Activated CD4-positive, alpha-beta memory T cell treated with anti-CD3 and anti-CD28 coated beads for 36 hours (primary cell): Measurements from ENCODE around the gene SHISA6. TPM values are rescaled to one million over a fixed set of nuclear protein-coding genes. Genes with fewer than 3 reads are reported as not detected.

Experiments
- CTCF ChIA-PET: fragments of 350-600 bp; sonication (Branson Sonifier 250); formaldehyde crosslinking; loops from one replicate; lab custom pipeline; 2021; ENCODE audit warnings: antibody characterized with exemption, inconsistent platforms; lab: Charles Lee
- POLR2A ChIA-PET: fragments of 350-600 bp; sonication (Branson Sonifier 250); formaldehyde crosslinking; loops from one replicate; lab custom pipeline; 2021; ENCODE audit warnings: antibody characterized with exemption; lab: Charles Lee
- DNase-seq: peaks from one replicate; pipeline ENCODE4 v3.0.0-alpha.2; 2020
- H3K27ac Mint-ChIP-seq: one replicate; pipeline ENCODE4 v1.8.0; 2021; ENCODE audit warnings: mixed read lengths
- H3K27me3 Mint-ChIP-seq: one replicate; pipeline ENCODE4 v1.8.0; 2021; ENCODE audit warnings: mixed read lengths
- H3K36me3 Mint-ChIP-seq: one replicate; pipeline ENCODE4 v1.8.0; 2021; ENCODE audit warnings: mixed read lengths
- H3K4me1 Mint-ChIP-seq: one replicate; pipeline ENCODE4 v1.8.0; 2021; ENCODE audit warnings: low read depth, mixed read lengths
- H3K4me3 Mint-ChIP-seq: one replicate; pipeline ENCODE4 v1.8.0; 2021; ENCODE audit warnings: mild to moderate bottlenecking, mixed read lengths
- H3K9me3 Mint-ChIP-seq: one replicate; pipeline ENCODE4 v1.8.0; 2021; ENCODE audit warnings: mixed read lengths
- intact Hi-C: fragments of 100-400 bp; cut with micrococcal nuclease; formaldehyde crosslinking; loops from one replicate; pipeline ENCODE4 v1.15.1; 2023
- total RNA-seq, 2 experiments: library from RNA; stranded (reverse); gene quantifications; one replicate each; pipeline ENCODE4 v1.2.3, GENCODE V29; 2021

The SHISA6 gene
- total RNA-seq, 2 experiments from 2014 or later = not detected

- H3K27me3 Mint-ChIP-seq = no peaks in the 10 kb centered on the region
- intact Hi-C loops = no loop called here
- peaks cover 4% of the 10 kb centered on the region for H3K9me3 Mint-ChIP-seq
- no peak for DNase-seq
- H3K4me3 Mint-ChIP-seq = no peak overlapping the region
- ChIA-PET POLR2A (no interaction called here), CTCF (no interaction called here)
- no peaks in the 10 kb centered on the region for H3K36me3 Mint-ChIP-seq
- no peak overlapping the region for H3K27ac Mint-ChIP-seq
- H3K4me1 Mint-ChIP-seq = no peaks in the 10 kb centered on the region
Measured at GRCh38 chr17:11380761-11381160, 139.7 kb downstream of the SHISA6 start.

- Mint-ChIP-seq H3K4me1 (no peaks in the 10 kb centered on the region), H3K4me3 (no peak overlapping the region), H3K9me3 (peaks cover 4% of the 10 kb centered on the region), H3K27ac (no peak overlapping the region), H3K36me3 (no peaks in the 10 kb centered on the region), H3K27me3 (no peaks in the 10 kb centered on the region)
- ChIA-PET CTCF (no interaction called here), POLR2A (no interaction called here)
- DNase-seq = no peak
- intact Hi-C loops = no loop called here
Measured at GRCh38 chr17:11383157-11383556, 142.1 kb downstream of the SHISA6 start.

- POLR2A ChIA-PET = no interaction called here
- Mint-ChIP-seq H3K27me3 (no peaks in the 10 kb centered on the region), H3K4me3 (no peak overlapping the region), H3K36me3 (no peaks in the 10 kb centered on the region), H3K4me1 (no peaks in the 10 kb centered on the region), H3K27ac (no peak overlapping the region), H3K9me3 (peaks cover 4% of the 10 kb centered on the region)
- intact Hi-C loops = no loop called here
- no peak for DNase-seq
- CTCF ChIA-PET = no interaction called here
Measured at GRCh38 chr17:11384131-11384530, 143.1 kb downstream of the SHISA6 start.

GRCh38 chr17:11387610-11388009 lies 146.6 kb downstream of the SHISA6 start:
- DNase-seq = no peak
- POLR2A ChIA-PET = no interaction called here
- H3K36me3 Mint-ChIP-seq = no peaks in the 10 kb centered on the region
- H3K4me3 Mint-ChIP-seq = no peak overlapping the region
- no peak overlapping the region for H3K27ac Mint-ChIP-seq
- CTCF ChIA-PET = no interaction called here
- intact Hi-C loops = no loop called here
- H3K4me1 Mint-ChIP-seq = no peaks in the 10 kb centered on the region
- H3K9me3 Mint-ChIP-seq = peaks cover 12% of the 10 kb centered on the region
- H3K27me3 Mint-ChIP-seq = no peaks in the 10 kb centered on the region

- H3K4me3 Mint-ChIP-seq = no peak overlapping the region
- ChIA-PET CTCF (no interaction called here), POLR2A (no interaction called here)
- no peaks in the 10 kb centered on the region for H3K4me1 Mint-ChIP-seq
- H3K36me3 Mint-ChIP-seq = no peaks in the 10 kb centered on the region
- no peak overlapping the region for H3K27ac Mint-ChIP-seq
- no peaks in the 10 kb centered on the region for H3K27me3 Mint-ChIP-seq
- no peak for DNase-seq
- H3K9me3 Mint-ChIP-seq = peaks cover 12% of the 10 kb centered on the region
- intact Hi-C loops = no loop called here
Measured at GRCh38 chr17:11388054-11388453, 147.0 kb downstream of the SHISA6 start.

GRCh38 chr17:11389583-11389982 lies 148.6 kb downstream of the SHISA6 start:
- no peaks in the 10 kb centered on the region for H3K27me3 Mint-ChIP-seq
- no peak overlapping the region for H3K27ac Mint-ChIP-seq
- H3K36me3 Mint-ChIP-seq = no peaks in the 10 kb centered on the region
- DNase-seq = no peak
- no peaks in the 10 kb centered on the region for H3K4me1 Mint-ChIP-seq
- H3K9me3 Mint-ChIP-seq = peaks cover 12% of the 10 kb centered on the region
- ChIA-PET CTCF (no interaction called here), POLR2A (no interaction called here)
- intact Hi-C loops = no loop called here
- no peak overlapping the region for H3K4me3 Mint-ChIP-seq

- Mint-ChIP-seq H3K27ac (no peak overlapping the region), H3K9me3 (peaks cover 8% of the 10 kb centered on the region), H3K27me3 (no peaks in the 10 kb centered on the region), H3K4me1 (no peaks in the 10 kb centered on the region), H3K4me3 (no peak overlapping the region), H3K36me3 (no peaks in the 10 kb centered on the region)
- POLR2A ChIA-PET = no interaction called here
- CTCF ChIA-PET = no interaction called here
- intact Hi-C loops = no loop called here
- no peak for DNase-seq
Measured at GRCh38 chr17:11391134-11391533, 150.1 kb downstream of the SHISA6 start.

- Mint-ChIP-seq H3K27me3 (no peaks in the 10 kb centered on the region), H3K9me3 (no peaks in the 10 kb centered on the region), H3K36me3 (no peaks in the 10 kb centered on the region), H3K27ac (no peak overlapping the region), H3K4me1 (no peaks in the 10 kb centered on the region), H3K4me3 (no peak overlapping the region)
- no peak for DNase-seq
- POLR2A ChIA-PET = no interaction called here
- intact Hi-C loops = no loop called here
- CTCF ChIA-PET = no interaction called here
Measured at GRCh38 chr17:11404431-11405276, 163.6 kb downstream of the SHISA6 start.

- no peaks in the 10 kb centered on the region for H3K27me3 Mint-ChIP-seq
- DNase-seq = no peak
- H3K4me3 Mint-ChIP-seq = no peak overlapping the region
- intact Hi-C loops = no loop called here
- CTCF ChIA-PET = no interaction called here
- POLR2A ChIA-PET = no interaction called here
- no peaks in the 10 kb centered on the region for H3K36me3 Mint-ChIP-seq
- no peaks in the 10 kb centered on the region for H3K9me3 Mint-ChIP-seq
- no peak overlapping the region for H3K27ac Mint-ChIP-seq
- no peaks in the 10 kb centered on the region for H3K4me1 Mint-ChIP-seq
Measured at GRCh38 chr17:11406716-11407115, 165.7 kb downstream of the SHISA6 start.

- H3K36me3 Mint-ChIP-seq = no peaks in the 10 kb centered on the region
- ChIA-PET CTCF (no interaction called here), POLR2A (no interaction called here)
- no peak for DNase-seq
- no peaks in the 10 kb centered on the region for H3K9me3 Mint-ChIP-seq
- no peaks in the 10 kb centered on the region for H3K4me1 Mint-ChIP-seq
- no peaks in the 10 kb centered on the region for H3K27me3 Mint-ChIP-seq
- no peak overlapping the region for H3K27ac Mint-ChIP-seq
- H3K4me3 Mint-ChIP-seq = no peak overlapping the region
- intact Hi-C loops = no loop called here
Measured at GRCh38 chr17:11412654-11413053, 171.6 kb downstream of the SHISA6 start.

GRCh38 chr17:11418342-11418741 lies 177.3 kb downstream of the SHISA6 start:
- H3K36me3 Mint-ChIP-seq = no peaks in the 10 kb centered on the region
- no peak overlapping the region for H3K27ac Mint-ChIP-seq
- intact Hi-C loops = no loop called here
- H3K27me3 Mint-ChIP-seq = no peaks in the 10 kb centered on the region
- peaks cover 6% of the 10 kb centered on the region for H3K9me3 Mint-ChIP-seq
- no peak for DNase-seq
- no peaks in the 10 kb centered on the region for H3K4me1 Mint-ChIP-seq
- no peak overlapping the region for H3K4me3 Mint-ChIP-seq
- ChIA-PET POLR2A (no interaction called here), CTCF (no interaction called here)

- Mint-ChIP-seq H3K36me3 (no peaks in the 10 kb centered on the region), H3K27ac (no peak overlapping the region), H3K4me1 (no peaks in the 10 kb centered on the region), H3K27me3 (no peaks in the 10 kb centered on the region), H3K4me3 (no peak overlapping the region), H3K9me3 (peaks cover 22% of the 10 kb centered on the region)
- intact Hi-C loops = no loop called here
- ChIA-PET CTCF (no interaction called here), POLR2A (no interaction called here)
- DNase-seq = no peak
Measured at GRCh38 chr17:11430751-11431150, 189.7 kb downstream of the SHISA6 start.

- Mint-ChIP-seq H3K27ac (no peak overlapping the region), H3K9me3 (peaks cover 2% of the 10 kb centered on the region), H3K4me1 (no peaks in the 10 kb centered on the region), H3K4me3 (no peak overlapping the region), H3K36me3 (no peaks in the 10 kb centered on the region), H3K27me3 (no peaks in the 10 kb centered on the region)
- ChIA-PET CTCF (no interaction called here), POLR2A (no interaction called here)
- intact Hi-C loops = no loop called here
- DNase-seq = no peak
Measured at GRCh38 chr17:11438673-11439072, 197.7 kb downstream of the SHISA6 start.
